HCT116 (cell line): ENCODE measurements around the gene DHPS. TPM values are rescaled to one million over a fixed set of nuclear protein-coding genes. Genes with fewer than 3 reads are reported as not detected.

Experiments
- ATAC-seq: fragments of 200-7000 bp; cut with Tn5 transposase; 2 replicates; pipeline ENCODE4 v1.9.1; 2020; ENCODE audit warnings: mild to moderate bottlenecking, moderate library complexity
- BruUV-seq: library from RNA; stranded (reverse); fragments of 400-500 nt; replicated peaks from 2 replicates; lab custom pipeline; 2021; lab: Mats Ljungman, UMichigan
- CTCF ChIA-PET: fragments of 300-600 bp; sonication (Branson Sonifier 250); formaldehyde crosslinking; loops from one replicate; lab custom pipeline; 2021; ENCODE audit warnings: antibody characterized with exemption; lab: Charles Lee
- POLR2A ChIA-PET: fragments of 300-600, 350-600 bp; sonication (Branson Sonifier 250); formaldehyde crosslinking; loops from one replicate; lab custom pipeline; 2021; ENCODE audit warnings: antibody characterized with exemption; lab: Charles Lee
- RAD21 ChIA-PET, 2 experiments: fragments of 300-600 bp; sonication (Branson Sonifier 250); formaldehyde crosslinking; loops; one replicate each; lab custom pipeline; 2023; ENCODE audit warnings: low total read pairs in 2 of 2; ENCODE audit not compliant: uncharacterized antibody in 2 of 2, unreplicated experiment in 2 of 2, low non-redundant PET in 1 of 2; lab: Charles Lee
- DNase-seq: peaks from one replicate; pipeline ENCODE4 v3.0.0-alpha.2; 2010; ENCODE audit warnings: low read depth, low spot score
- H2AFZ ChIP-seq: fragments of 200-600 bp; shearing (Covaris generic), sonication (generic); 2 replicates; pipeline ENCODE4 v1.6.1; 2017; ENCODE audit warnings: low read depth, mixed run types, mixed read lengths, antibody characterized with exemption, low read length; ENCODE audit not compliant: poor library complexity, severe bottlenecking
- H3K27ac ChIP-seq: 2 replicates; pipeline ENCODE4 v1.5.1; 2012; ENCODE audit warnings: low read depth, low read length
- H3K27me3 ChIP-seq: fragments of 200-600 bp; sonication (generic); 2 replicates; pipeline ENCODE4 v1.6.1; 2016; ENCODE audit warnings: mixed run types, low read length, mixed read lengths; ENCODE audit not compliant: insufficient read depth
- H3K36me3 ChIP-seq, 2 experiments: fragments of 200-500 bp in 1 of 2; fragments of 200-600 bp in 1 of 2; sonication (Bioruptor generic) in 1 of 2; sonication (generic) in 1 of 2; 2 replicates each; pipeline versions ENCODE4 v1.5.1 to v1.6.1; 2014 to 2016; ENCODE audit warnings: low read length in 2 of 2, inconsistent platforms in 1 of 2, mixed read lengths in 1 of 2, mixed run types in 1 of 2; ENCODE audit not compliant: insufficient read depth in 2 of 2, control insufficient read depth in 1 of 2
- H3K4me1 ChIP-seq, 2 experiments: fragments of 200-600 bp in 1 of 2; sonication (generic) in 1 of 2; 2 replicates each; pipeline versions ENCODE4 v1.5.1 to v1.6.1; 2012 to 2017; ENCODE audit warnings: low read length in 2 of 2, inconsistent platforms in 1 of 2, mild to moderate bottlenecking in 1 of 2, mixed read lengths in 1 of 2, mixed run types in 1 of 2, moderate library complexity in 1 of 2; ENCODE audit not compliant: insufficient read depth in 2 of 2, control insufficient read depth in 1 of 2
- H3K4me2 ChIP-seq: fragments of 200-600 bp; sonication (generic); 2 replicates; pipeline ENCODE4 v1.6.1; 2017; ENCODE audit warnings: mixed run types, low read length, mixed read lengths
- H3K4me3 ChIP-seq, 2 experiments: fragments of 200-600 bp in 1 of 2; sonication (generic) in 1 of 2; replicated peaks in 1 of 2; 2 replicates each; pipeline ENCODE4 v1.5.1; 2011 to 2016; ENCODE audit warnings: low read length in 2 of 2, control low read depth in 1 of 2, low read depth in 1 of 2, mild to moderate bottlenecking in 1 of 2, mixed read lengths in 1 of 2, mixed run types in 1 of 2
- H3K79me2 ChIP-seq: fragments of 200-600 bp; sonication (generic); 2 replicates; pipeline ENCODE4 v1.6.1; 2017; ENCODE audit warnings: mild to moderate bottlenecking, mixed run types, low read length, moderate library complexity, mixed read lengths; ENCODE audit not compliant: insufficient read depth
- H3K9ac ChIP-seq: fragments of 200-600 bp; sonication (generic); 2 replicates; pipeline ENCODE4 v1.6.1; 2016; ENCODE audit warnings: low read length, mixed read lengths
- H3K9me2 ChIP-seq: fragments of 200-600 bp; sonication (generic), shearing (Covaris generic); 2 replicates; pipeline ENCODE4 v1.6.1; 2017; ENCODE audit warnings: mixed run types, mild to moderate bottlenecking, moderate library complexity; ENCODE audit not compliant: insufficient read depth
- H3K9me3 ChIP-seq, 2 experiments: fragments of 200-500 bp in 1 of 2; fragments of 200-600 bp in 1 of 2; sonication (Bioruptor generic) in 1 of 2; sonication (generic) in 1 of 2; 2 replicates each; pipeline ENCODE4 v1.6.1; 2014 to 2017; ENCODE audit warnings: low read length in 2 of 2, mixed read lengths in 2 of 2, inconsistent platforms in 1 of 2, low read depth in 1 of 2, mild to moderate bottlenecking in 1 of 2, mixed run types in 1 of 2, moderate library complexity in 1 of 2; ENCODE audit not compliant: control insufficient read depth in 1 of 2, insufficient read depth in 1 of 2
- H4K20me1 ChIP-seq: fragments of 200-600 bp; sonication (generic), shearing (Covaris generic); 2 replicates; pipeline ENCODE4 v1.6.1; 2017; ENCODE audit warnings: mixed run types, mild to moderate bottlenecking, moderate library complexity; ENCODE audit not compliant: insufficient read depth
- CBX3 ChIP-seq: IDR thresholded peaks from 2 replicates; pipeline ENCODE4 v1.6.1; 2012; ENCODE audit warnings: low read depth
- CEBPB ChIP-seq: IDR thresholded peaks from 2 replicates; pipeline ENCODE4 v1.6.1; 2012; ENCODE audit warnings: low read depth
- EGR1 ChIP-seq: IDR thresholded peaks from 2 replicates; pipeline ENCODE4 v1.6.1; 2012; ENCODE audit warnings: low read depth
- ELF1 ChIP-seq: IDR thresholded peaks from 2 replicates; pipeline ENCODE4 v1.6.1; 2012; ENCODE audit warnings: low read depth, borderline replicate concordance
- EZH2phosphoT487 ChIP-seq: fragments of 200-600 bp; IDR thresholded peaks from 2 replicates; pipeline ENCODE4 v1.6.1; 2018; ENCODE audit warnings: antibody characterized with exemption, borderline replicate concordance
- FOSL1 ChIP-seq: IDR thresholded peaks from 2 replicates; pipeline ENCODE4 v1.6.1; 2012; ENCODE audit warnings: low read depth
- JUND ChIP-seq: IDR thresholded peaks from 2 replicates; pipeline ENCODE4 v1.6.1; 2012
- POLR2AphosphoS5 ChIP-seq: IDR thresholded peaks from 2 replicates; pipeline ENCODE4 v1.6.1; 2011; ENCODE audit warnings: mild to moderate bottlenecking, low read depth, low read length, moderate library complexity
- RAD21 ChIP-seq: IDR thresholded peaks from 2 replicates; pipeline ENCODE4 v1.6.1; 2012; ENCODE audit warnings: low read depth, mild to moderate bottlenecking
- SP1 ChIP-seq: IDR thresholded peaks from 2 replicates; pipeline ENCODE4 v1.6.1; 2012; ENCODE audit warnings: low read depth
- TCF7L2 ChIP-seq: IDR thresholded peaks from 2 replicates; pipeline ENCODE4 v1.7.0; 2011; ENCODE audit warnings: borderline replicate concordance, inconsistent platforms; ENCODE audit not compliant: insufficient read depth, insufficient read length; ENCODE audit errors: extremely low read depth
- ZFX ChIP-seq: fragments of 450-650 bp; IDR thresholded peaks from 2 replicates; pipeline ENCODE4 v1.6.1; 2017
- ZNF274 ChIP-seq: fragments of 200-500 bp; sonication (Bioruptor generic); IDR thresholded peaks from 2 replicates; pipeline ENCODE4 v1.6.1; 2014; ENCODE audit warnings: mild to moderate bottlenecking, low read depth, low read length, inconsistent platforms
- intact Hi-C: fragments of 100-400 bp; cut with micrococcal nuclease; formaldehyde crosslinking; loops from 2 replicates; pipeline ENCODE4 v1.10.0; 2022
- total RNA-seq: library from RNA; stranded (reverse); gene quantifications from one replicate; pipeline ENCODE4 v1.2.1, GENCODE V29; 2021; ENCODE audit not compliant: unreplicated experiment
- TF ChIP-seq, protein P1 (sequence below): IDR thresholded peaks from 2 replicates; pipeline ENCODE4 v1.6.1; 2012
- TF ChIP-seq, protein P2 (sequence below): IDR thresholded peaks from 2 replicates; pipeline ENCODE4 v1.6.1; 2012
- TF ChIP-seq, protein P3 (sequence below), 3 experiments: fragments of 200-600 bp in 1 of 3; sonication (generic) in 1 of 3; IDR thresholded peaks in 2 of 3; conservative IDR thresholded peaks in 1 of 3; 2 replicates each; pipeline ENCODE4 v1.5.1; 2012 to 2017; ENCODE audit warnings: low read depth in 2 of 3, low read length in 2 of 3, antibody characterized with exemption in 1 of 3, borderline replicate concordance in 1 of 3, control low read depth in 1 of 3, mild to moderate bottlenecking in 1 of 3, mixed read lengths in 1 of 3, mixed run types in 1 of 3, moderate library complexity in 1 of 3; ENCODE audit not compliant: insufficient read depth in 1 of 3
- TF ChIP-seq, protein P4 (sequence below): IDR thresholded peaks from 2 replicates; pipeline ENCODE4 v1.6.1; 2012; ENCODE audit warnings: low read depth
- TF ChIP-seq, protein P5 (sequence below): IDR thresholded peaks from 2 replicates; pipeline ENCODE4 v1.6.1; 2011; ENCODE audit warnings: mild to moderate bottlenecking, low read length, moderate library complexity; ENCODE audit not compliant: insufficient replicate concordance; ENCODE audit errors: extremely low read depth

Gene DHPS
- total RNA-seq, 1 experiment from 2014 or later = 134 TPM

DNA sequence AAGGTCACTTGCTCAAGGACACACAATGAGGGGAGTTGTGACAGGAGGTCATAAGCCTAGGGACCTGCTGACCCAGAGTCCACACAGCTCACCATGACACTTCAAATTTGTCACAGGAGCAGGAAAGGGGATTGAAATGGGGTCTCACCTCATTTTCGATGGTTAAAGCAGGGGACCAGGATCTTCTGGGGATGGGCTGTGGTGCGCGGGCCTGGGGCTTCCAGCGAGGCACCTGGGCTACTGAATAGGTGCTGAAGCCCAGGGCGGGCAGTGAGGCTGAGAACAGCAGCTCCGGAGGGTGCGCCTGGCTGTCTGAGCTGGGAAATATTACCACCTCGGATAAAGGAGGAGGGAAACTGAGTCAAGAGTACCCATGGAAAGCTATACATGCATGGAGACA, 26.1 kb downstream of the DHPS start:
- Histone ChIP-seq H3K36me3 (peaks cover 0 to 5% of the 10 kb centered on the region in 2 experiments; a peak in 2 of 4 replicates), H3K9me3 (no peaks in the 10 kb centered on the region), H3K4me3 (no peak overlapping the region)
- POLR2A ChIA-PET = no interaction called here
- TF ChIP-seq CBX3 (no peak), FOSL1 (no peak), POLR2AphosphoS5 (no peak), EZH2phosphoT487 (no peak), JUND (no peak), RAD21 (no peak), ELF1 (no peak), ZFX (no peak), TCF7L2 (no peak), CEBPB (no peak), EGR1 (no peak), SP1 (no peak), ZNF274 (no peak)
- TF ChIP-seq, protein P1, sequence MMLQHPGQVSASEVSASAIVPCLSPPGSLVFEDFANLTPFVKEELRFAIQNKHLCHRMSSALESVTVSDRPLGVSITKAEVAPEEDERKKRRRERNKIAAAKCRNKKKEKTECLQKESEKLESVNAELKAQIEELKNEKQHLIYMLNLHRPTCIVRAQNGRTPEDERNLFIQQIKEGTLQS = no peak
- TF ChIP-seq, protein P2, sequence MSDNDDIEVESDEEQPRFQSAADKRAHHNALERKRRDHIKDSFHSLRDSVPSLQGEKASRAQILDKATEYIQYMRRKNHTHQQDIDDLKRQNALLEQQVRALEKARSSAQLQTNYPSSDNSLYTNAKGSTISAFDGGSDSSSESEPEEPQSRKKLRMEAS = no peak
- TF ChIP-seq, protein P3, sequence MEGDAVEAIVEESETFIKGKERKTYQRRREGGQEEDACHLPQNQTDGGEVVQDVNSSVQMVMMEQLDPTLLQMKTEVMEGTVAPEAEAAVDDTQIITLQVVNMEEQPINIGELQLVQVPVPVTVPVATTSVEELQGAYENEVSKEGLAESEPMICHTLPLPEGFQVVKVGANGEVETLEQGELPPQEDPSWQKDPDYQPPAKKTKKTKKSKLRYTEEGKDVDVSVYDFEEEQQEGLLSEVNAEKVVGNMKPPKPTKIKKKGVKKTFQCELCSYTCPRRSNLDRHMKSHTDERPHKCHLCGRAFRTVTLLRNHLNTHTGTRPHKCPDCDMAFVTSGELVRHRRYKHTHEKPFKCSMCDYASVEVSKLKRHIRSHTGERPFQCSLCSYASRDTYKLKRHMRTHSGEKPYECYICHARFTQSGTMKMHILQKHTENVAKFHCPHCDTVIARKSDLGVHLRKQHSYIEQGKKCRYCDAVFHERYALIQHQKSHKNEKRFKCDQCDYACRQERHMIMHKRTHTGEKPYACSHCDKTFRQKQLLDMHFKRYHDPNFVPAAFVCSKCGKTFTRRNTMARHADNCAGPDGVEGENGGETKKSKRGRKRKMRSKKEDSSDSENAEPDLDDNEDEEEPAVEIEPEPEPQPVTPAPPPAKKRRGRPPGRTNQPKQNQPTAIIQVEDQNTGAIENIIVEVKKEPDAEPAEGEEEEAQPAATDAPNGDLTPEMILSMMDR (IDR thresholded peaks at IDR 0.05 in 2 of 3, conservative IDR thresholded peaks at IDR 0.05 in 1 of 3; ENCODE audit: borderline replicate concordance in 1 of 3, insufficient read depth in 1 of 3, low read depth in 2 of 3, low read length in 2 of 3) = no peak
- TF ChIP-seq, protein P4, sequence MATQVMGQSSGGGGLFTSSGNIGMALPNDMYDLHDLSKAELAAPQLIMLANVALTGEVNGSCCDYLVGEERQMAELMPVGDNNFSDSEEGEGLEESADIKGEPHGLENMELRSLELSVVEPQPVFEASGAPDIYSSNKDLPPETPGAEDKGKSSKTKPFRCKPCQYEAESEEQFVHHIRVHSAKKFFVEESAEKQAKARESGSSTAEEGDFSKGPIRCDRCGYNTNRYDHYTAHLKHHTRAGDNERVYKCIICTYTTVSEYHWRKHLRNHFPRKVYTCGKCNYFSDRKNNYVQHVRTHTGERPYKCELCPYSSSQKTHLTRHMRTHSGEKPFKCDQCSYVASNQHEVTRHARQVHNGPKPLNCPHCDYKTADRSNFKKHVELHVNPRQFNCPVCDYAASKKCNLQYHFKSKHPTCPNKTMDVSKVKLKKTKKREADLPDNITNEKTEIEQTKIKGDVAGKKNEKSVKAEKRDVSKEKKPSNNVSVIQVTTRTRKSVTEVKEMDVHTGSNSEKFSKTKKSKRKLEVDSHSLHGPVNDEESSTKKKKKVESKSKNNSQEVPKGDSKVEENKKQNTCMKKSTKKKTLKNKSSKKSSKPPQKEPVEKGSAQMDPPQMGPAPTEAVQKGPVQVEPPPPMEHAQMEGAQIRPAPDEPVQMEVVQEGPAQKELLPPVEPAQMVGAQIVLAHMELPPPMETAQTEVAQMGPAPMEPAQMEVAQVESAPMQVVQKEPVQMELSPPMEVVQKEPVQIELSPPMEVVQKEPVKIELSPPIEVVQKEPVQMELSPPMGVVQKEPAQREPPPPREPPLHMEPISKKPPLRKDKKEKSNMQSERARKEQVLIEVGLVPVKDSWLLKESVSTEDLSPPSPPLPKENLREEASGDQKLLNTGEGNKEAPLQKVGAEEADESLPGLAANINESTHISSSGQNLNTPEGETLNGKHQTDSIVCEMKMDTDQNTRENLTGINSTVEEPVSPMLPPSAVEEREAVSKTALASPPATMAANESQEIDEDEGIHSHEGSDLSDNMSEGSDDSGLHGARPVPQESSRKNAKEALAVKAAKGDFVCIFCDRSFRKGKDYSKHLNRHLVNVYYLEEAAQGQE = no peak
- TF ChIP-seq, protein P5, sequence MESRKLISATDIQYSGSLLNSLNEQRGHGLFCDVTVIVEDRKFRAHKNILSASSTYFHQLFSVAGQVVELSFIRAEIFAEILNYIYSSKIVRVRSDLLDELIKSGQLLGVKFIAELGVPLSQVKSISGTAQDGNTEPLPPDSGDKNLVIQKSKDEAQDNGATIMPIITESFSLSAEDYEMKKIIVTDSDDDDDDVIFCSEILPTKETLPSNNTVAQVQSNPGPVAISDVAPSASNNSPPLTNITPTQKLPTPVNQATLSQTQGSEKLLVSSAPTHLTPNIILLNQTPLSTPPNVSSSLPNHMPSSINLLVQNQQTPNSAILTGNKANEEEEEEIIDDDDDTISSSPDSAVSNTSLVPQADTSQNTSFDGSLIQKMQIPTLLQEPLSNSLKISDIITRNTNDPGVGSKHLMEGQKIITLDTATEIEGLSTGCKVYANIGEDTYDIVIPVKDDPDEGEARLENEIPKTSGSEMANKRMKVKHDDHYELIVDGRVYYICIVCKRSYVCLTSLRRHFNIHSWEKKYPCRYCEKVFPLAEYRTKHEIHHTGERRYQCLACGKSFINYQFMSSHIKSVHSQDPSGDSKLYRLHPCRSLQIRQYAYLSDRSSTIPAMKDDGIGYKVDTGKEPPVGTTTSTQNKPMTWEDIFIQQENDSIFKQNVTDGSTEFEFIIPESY = no peak
- TF ChIP-seq, all 23 proteins: peak for 0
- CTCF ChIA-PET = interaction anchor here (1.1 kb wide), 1 partner anchor 17 kb away, joined by 3 read pairs; no protein-coding TSS in a partner anchor
- H2AFZ ChIP-seq = no peak overlapping the region
- intact Hi-C loops = no loop called here
- RAD21 ChIA-PET = no interaction called here
- no peaks in the 10 kb centered on the region for H3K79me2 ChIP-seq
- H3K27me3 ChIP-seq = no peaks in the 10 kb centered on the region
- no peaks in the 10 kb centered on the region for H4K20me1 ChIP-seq
- no peak for ATAC-seq
- H3K27ac ChIP-seq = no peak overlapping the region
- BruUV-seq = no TSS peak
- no peak overlapping the region for H3K4me2 ChIP-seq
- no peaks in the 10 kb centered on the region for H3K4me1 ChIP-seq
- DNase-seq = no peak
- no peaks in the 10 kb centered on the region for H3K9me2 ChIP-seq
- H3K9ac ChIP-seq = no peak overlapping the region
